K562 (cell line): ENCODE results near the gene SKIC8. TPM values are rescaled to one million over a fixed set of nuclear protein-coding genes. Genes with fewer than 3 reads are reported as not detected.

Experiments used
- CHAMP1 ChIP-seq: fragments of 450-650 bp; IDR thresholded peaks from 2 replicates; pipeline ENCODE4 v1.6.1; 2016; ENCODE audit warnings: mild to moderate bottlenecking
- RB1 ChIP-seq: fragments of 450-650 bp; IDR thresholded peaks from 2 replicates; pipeline ENCODE4 v1.6.1; 2017; ENCODE audit warnings: low read depth, mild to moderate bottlenecking
- RERE ChIP-seq: sonication (generic); formaldehyde crosslinking; IDR thresholded peaks from 2 replicates; pipeline ENCODE4 v1.8.0; 2023; ENCODE audit warnings: missing genetic modification reagents, mild to moderate bottlenecking, borderline replicate concordance
- TAF15 ChIP-seq: fragments of 200-400 bp; formaldehyde crosslinking; IDR thresholded peaks from 2 replicates; pipeline ENCODE4 v1.6.1; 2017; ENCODE audit warnings: mild to moderate bottlenecking, low read depth, low read length, moderate library complexity
- ZBTB11 ChIP-seq, 3 experiments: fragments of 200-800 bp in 1 of 3; fragments of 250-450 bp in 1 of 3; fragments of 450-650 bp in 1 of 3; sonication (Bioruptor Pico) in 1 of 3; sonication (Bioruptor generic) in 1 of 3; formaldehyde crosslinking in 1 of 3; IDR thresholded peaks; 2 replicates each; pipeline versions ENCODE4 v1.6.1 to v1.8.0; 2016 to 2022; ENCODE audit warnings: mild to moderate bottlenecking in 2 of 3, missing genetic modification characterization in 2 of 3, missing compliant biosample characterization in 1 of 3, moderate library complexity in 1 of 3
- polyA plus RNA-seq, 8 experiments: library from polyadenylated mRNA; depleted of rRNA in 4 of 8; stranded (reverse) in 5 of 8; unstranded in 3 of 8; fragments of >200 nt; fragmentation: Nextera tagmentation in 2 of 8; fragmentation: Illumina TruSeq in 1 of 8; extraction: Ambion mirVana in 2 of 8; extraction: Trizol in 1 of 8; gene quantifications; 2 replicates each; pipeline versions ENCODE4 v1.2.1 to v1.2.3, GENCODE V29; 2011 to 2014; ENCODE audit warnings: inconsistent platforms in 1 of 8, missing spikeins in 1 of 8
- total RNA-seq, 7 experiments: library from RNA; depleted of rRNA in 6 of 7; stranded (reverse); fragments of >200 nt in 6 of 7; fragmentation: Illumina TruSeq in 2 of 7; extraction: Trizol in 2 of 7; gene quantifications; 2 replicates each; pipeline versions ENCODE4 v1.2.1 to v1.2.3, GENCODE V29; 2011 to 2021; ENCODE audit warnings: low replicate concordance in 1 of 7

The SKIC8 gene
- total and polyA plus RNA-seq, 9 of the 15 experiments (the other 6 are each of a cell fraction or from before 2014, with no cell fraction given): 79.5 to 389 (median 146) TPM

GRCh38 chr15:78343276-78344060 is 44.1 kb upstream of the SKIC8 start (continued):
- TF ChIP-seq ZBTB11 (CRISPR knock-in tag; IDR thresholded peaks at IDR 0.05): no peak
- TF ChIP-seq RB1: no peak
- TF ChIP-seq CHAMP1: no peak
- TF ChIP-seq TAF15: no peak
- TF ChIP-seq RERE: no peak
